ENCODE measurements around the gene NTN4.

DNA sequence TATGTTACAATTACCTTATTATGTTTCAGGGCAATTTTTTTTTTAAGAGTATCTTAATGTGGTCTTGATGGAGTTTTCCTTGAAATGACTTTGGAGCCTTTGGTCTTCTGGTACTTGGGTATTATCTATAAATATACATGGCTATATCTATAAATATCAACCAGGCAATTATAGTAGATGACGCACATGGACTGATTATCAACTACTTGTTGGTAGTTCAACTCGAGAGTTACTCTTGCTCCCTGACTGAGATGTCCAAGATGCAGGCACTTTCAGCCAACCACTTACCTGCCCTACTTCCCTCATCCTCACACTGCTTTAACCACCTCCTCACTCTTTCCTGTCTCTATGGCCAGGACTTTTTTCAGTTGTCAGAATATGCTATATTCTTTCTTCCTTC, 85.4 kb downstream of the NTN4 start:
- TF ChIP-seq, protein P1, sequence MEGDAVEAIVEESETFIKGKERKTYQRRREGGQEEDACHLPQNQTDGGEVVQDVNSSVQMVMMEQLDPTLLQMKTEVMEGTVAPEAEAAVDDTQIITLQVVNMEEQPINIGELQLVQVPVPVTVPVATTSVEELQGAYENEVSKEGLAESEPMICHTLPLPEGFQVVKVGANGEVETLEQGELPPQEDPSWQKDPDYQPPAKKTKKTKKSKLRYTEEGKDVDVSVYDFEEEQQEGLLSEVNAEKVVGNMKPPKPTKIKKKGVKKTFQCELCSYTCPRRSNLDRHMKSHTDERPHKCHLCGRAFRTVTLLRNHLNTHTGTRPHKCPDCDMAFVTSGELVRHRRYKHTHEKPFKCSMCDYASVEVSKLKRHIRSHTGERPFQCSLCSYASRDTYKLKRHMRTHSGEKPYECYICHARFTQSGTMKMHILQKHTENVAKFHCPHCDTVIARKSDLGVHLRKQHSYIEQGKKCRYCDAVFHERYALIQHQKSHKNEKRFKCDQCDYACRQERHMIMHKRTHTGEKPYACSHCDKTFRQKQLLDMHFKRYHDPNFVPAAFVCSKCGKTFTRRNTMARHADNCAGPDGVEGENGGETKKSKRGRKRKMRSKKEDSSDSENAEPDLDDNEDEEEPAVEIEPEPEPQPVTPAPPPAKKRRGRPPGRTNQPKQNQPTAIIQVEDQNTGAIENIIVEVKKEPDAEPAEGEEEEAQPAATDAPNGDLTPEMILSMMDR (IDR thresholded peaks at IDR 0.05): no peak
- no peak for TF ChIP-seq POLR2A (IDR thresholded peaks at IDR 0.05)
